IPS-NIHi11 (cell line): ENCODE data around the gene UBAC1.

Experiments used
- DNase-seq: peaks from one replicate; pipeline ENCODE4 v3.0.0; 2012; ENCODE audit warnings: mixed read lengths, low spot score

The UBAC1 gene

DNA sequence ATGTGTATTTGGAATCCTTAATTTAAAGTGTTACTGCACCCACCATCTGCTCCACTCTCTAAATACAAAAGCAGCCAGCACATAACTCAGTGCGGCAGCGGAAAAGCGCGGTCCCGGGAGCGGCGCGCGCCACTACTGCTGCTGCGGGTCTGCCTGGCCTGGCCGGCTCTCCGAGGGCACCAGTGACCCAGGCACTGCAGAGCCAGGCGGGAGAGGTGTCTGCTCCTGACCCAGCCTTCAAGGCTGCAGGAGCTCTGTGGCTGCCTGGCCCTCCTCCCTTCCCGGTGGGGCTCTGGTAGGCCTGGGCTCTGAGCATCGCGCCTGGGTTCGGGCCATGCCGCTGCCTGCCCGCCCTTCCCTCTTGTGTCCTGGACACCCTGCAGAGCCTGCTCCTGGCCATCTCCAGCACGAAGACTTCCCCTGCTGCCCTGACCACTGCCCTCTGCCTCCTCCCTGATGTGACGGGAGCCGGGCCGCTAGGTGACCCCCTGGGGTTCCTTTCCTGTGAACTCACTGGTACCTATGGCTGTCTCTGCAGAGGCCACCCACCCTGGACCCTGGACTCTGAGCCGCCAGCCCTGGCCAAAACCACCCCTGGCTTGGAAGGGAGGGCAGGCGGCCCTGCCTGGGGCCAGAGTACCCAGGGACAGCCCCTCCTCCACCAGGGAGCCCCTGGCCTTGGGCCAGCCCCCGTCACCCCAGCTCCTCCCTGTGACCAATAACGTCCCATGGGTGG lies 32.8 kb upstream of the UBAC1 start:
- no peak for DNase-seq

GRCh38 chr9:135993409-135993742 lies 32.2 kb upstream of the UBAC1 start:
- DNase-seq, result no peak

- peak; percentile 72 for DNase-seq
These were observed 31.6 kb upstream of the UBAC1 start for GRCh38 chr9:135992486-135993408.

DNA sequence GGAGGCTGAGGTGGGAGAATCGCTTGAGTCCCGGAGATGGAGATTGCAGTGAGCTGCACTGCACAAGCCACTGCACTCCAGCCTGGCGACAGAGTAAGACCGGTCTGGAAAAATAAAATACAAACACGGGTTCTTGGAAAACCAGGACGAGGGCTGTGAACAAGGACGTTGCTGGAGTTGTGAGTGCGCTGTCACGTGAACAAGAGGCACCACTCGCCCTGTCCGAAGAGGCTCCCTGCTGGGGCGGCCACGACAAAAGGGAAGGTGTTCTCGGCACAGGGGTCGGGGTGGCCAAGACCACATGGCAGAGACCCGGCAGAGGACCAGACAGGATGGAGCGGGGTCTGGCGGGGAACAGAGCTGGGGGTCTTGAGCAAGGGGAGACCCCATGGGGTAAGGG lies 30.6 kb upstream of the UBAC1 start:
- DNase-seq, result no peak

- DNase-seq, result peak; percentile 85
These were observed 29.6 kb upstream of the UBAC1 start for GRCh38 chr9:135990468-135991429.

DNA sequence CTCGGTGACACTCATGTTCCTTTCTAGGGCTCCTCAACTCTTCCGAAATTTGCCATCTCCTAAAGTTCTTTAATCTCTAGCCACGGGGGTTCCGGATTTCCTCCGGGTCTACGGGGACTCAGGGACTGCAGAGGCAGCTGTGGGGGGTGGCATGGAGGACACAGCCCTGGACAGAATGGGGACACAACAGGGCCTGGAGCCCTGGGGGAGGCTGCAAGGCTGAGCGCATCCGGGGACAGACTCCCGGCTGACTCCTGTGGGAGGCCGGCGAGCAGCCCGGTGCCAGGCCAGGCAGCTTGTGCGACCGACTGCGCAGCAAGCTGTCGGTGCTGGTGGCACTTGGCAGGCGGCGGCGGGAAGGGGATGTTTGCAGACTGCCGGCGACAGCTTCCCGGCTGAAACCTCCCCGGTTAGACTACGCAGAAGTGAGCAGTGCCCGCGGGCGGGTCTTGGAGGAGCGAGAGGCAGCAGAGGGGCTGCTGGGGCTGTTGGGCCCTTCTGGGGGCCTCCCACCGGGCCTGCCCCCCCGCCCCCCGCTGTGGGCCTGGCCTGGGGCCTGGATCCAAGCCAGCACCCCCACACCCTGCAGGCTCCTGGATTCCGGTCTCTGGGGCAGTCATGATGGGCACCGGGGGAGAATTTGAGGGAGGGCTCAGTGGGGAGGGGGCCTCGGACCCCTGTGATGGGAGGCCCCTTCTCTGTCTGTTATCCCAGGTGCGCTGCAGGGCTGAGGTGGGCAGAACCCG lies 28.7 kb upstream of the UBAC1 start:
- DNase-seq, result no peak

DNA sequence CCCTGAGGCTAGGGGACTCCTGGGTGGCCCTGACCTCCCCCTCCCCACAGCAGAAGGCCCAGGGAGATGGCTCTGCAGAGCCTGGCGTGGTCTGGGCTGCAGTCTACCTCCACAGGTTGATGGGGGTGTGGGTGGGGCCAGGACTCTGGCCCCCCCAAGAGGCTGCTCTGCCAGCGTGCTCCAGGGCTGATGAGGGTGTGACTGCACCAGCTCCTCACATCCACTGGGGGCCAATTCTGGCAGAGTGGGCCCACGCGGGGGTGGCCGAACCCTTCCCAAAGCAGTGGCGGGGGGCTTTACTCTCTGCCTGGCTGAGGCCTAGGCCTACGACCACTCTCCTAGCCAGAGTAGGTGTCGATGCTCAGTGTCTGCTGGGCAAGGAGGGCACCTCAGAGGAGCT lies 28.0 kb upstream of the UBAC1 start:
- no peak for DNase-seq

GRCh38 chr9:135988493-135988892 lies 27.3 kb upstream of the UBAC1 start:
- no peak for DNase-seq

- DNase-seq, result no peak
These were observed 26.7 kb upstream of the UBAC1 start for GRCh38 chr9:135987838-135988404.

- no peak for DNase-seq
These were observed 25.4 kb upstream of the UBAC1 start for GRCh38 chr9:135986605-135987004.

DNA sequence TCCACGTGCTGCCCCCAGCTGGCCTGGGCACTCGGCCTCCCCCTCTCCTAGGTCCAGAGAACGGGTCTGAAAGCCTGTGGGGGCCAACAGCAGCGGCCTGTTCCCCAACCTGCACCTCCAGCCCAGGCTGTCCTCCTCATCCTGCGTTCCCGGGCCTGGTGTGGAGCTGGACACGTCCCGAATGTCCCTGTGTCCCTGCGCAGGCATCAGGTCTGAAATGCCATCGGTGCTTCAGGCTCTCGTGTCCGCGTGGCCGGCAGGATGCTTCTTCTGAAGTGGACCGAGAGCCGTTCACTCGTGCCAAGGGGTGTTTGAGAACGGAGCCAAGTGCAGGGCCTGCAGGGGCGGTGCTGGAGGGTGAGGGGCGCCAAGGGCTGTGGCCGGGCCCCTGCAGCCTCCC lies 24.7 kb upstream of the UBAC1 start:
- DNase-seq, result no peak

- DNase-seq, result no peak
These were observed 24.2 kb upstream of the UBAC1 start for GRCh38 chr9:135985459-135985774.

DNA sequence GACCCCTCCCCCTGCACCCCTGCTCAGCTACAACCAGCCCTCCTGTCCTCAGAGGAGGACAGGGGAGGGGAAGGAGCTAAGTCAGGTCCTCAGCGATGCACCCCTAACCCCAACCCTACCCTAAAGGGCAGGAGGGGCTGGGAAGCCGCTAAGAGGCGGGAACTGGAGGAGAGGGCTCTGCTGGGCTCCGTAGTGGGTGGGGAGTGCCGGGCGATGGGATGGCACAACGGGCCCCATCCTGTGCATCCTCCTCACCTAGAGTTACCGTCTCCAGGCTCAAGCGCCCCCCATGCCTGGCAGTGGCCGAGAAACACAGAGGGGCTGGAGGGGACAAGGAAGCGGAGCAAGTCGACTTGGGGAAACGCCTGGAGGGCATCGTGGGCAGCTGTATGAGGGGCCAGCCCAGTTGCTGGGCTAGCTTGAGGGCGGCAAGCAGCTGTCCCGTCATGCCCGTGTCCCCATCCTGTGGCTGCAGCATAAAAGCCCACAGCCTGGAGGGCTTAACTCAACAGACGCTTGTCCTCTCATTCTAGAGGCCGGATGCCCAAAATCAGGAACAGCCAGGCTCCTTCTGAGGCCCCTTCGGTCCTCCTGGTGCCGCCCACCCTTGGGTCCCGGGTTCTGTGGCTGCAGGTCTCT lies 23.0 kb upstream of the UBAC1 start:
- DNase-seq, result no peak

- no peak for DNase-seq
These were observed 22.3 kb upstream of the UBAC1 start for GRCh38 chr9:135983208-135984071.

DNA sequence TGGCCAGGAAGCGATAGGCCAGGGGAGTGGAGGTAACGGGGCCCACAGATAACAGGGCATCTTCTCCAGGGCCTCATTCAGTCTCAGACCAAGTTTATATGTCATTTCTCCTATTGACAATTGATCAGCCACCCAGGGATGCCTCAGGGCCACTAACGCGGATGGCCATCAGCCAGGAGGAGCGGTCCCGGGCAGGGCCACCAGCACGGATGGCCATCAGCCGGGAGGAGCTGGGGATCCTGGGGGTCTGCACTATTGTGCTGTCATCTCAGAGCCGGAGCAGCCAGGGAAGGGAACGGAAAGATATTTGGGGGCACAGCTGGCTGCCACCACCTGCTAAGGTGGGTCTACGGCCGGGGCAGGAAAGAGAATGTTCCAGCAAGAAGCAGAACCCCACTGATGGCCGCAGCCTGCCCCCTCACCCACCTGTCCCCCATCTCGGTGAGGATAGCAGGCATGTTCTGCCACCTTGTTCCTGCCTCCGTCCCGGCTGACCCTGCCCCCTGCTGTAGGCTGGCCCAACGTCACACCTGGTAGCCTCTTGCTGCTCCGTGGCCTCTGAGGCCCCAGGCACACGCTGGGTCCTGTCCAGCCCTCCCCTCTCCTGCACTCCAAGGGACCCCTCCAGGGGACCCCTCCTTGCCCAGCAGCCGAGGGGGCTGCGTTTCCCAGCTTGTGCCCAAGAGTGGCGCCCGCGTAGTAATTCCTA lies 21.5 kb upstream of the UBAC1 start:
- no peak for DNase-seq

DNA sequence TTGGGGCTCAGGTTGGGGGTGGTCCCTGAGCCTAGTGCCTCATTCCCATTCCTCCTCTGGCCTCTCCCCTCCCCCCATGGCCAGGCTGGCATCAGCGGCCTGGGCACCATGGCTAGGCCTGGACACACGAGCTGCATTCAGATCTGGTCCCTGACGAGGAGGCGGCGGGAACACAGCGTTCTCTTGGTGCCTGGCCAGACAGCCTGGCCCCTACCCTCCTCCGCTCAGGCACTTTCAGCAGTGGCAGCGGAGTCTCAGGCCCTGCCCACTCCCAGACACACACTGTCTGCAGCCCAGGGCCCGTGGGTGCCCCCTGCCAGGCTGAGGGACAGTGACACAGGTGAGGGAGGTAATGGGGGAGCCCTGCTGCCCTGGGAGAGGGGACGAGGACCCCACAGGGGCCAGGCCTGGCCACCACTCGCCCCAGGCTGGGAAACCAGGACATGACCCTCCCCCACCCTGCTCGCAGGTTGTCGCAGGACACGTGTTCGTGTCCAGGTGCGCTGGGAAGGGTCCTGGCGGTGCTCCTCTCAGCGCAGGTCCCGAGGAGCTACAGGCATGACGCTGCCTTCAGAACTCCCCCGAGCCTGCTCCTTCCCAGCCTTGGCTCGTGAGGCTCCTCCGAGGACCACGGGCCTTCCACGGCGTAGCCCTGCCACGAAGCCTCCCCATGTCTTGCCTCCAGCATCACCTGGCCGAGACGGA lies 19.9 kb upstream of the UBAC1 start:
- no peak for DNase-seq

DNA sequence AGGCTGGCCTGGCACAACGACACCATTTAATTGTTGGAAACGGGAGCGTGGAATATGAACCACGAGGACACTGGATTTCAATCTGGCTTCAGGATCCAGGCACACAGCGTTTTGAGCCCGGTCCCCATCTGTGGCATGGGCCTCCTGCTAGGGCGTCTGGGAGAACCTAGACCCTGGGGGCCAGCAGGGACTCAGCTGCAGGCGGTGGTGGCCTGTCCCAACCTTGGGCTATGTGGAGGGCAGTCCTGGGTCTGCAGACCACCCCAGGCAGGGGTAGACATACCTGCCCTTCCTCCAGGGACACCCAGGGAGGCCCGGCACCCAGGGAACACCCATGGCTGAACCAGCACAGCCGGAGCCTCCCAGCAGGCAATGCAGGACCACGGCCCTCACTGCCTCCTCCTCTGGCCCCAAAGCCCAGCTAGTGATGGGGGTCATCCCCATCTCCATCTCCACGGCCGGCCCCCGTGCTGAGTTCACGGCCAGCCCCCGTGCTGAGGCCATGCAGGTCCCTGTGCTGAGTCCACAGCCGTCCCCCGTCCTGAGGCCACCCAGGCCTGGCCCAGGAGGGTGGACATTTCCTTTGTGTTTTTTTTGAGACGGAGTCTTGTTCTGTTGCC lies 18.5 kb upstream of the UBAC1 start:
- DNase-seq, result no peak
